Endothelial cell of umbilical vein (primary cell): ENCODE measurements around the gene PDE6B. TPM values are rescaled to one million over a fixed set of nuclear protein-coding genes. Genes with fewer than 3 reads are reported as not detected.

Source experiments
- BruUV-seq: library from RNA; stranded (reverse); fragments of 400-500 nt; replicated peaks from 2 replicates; lab custom pipeline; 2021; lab: Mats Ljungman, UMichigan
- CTCF ChIA-PET: fragments of 300-600, 350-600 bp; sonication (Branson Sonifier 250); formaldehyde crosslinking; loops from one replicate; lab custom pipeline; 2021; ENCODE audit warnings: antibody characterized with exemption, inconsistent platforms; lab: Charles Lee
- POLR2A ChIA-PET: fragments of 300-600, 350-600 bp; sonication (Branson Sonifier 250); formaldehyde crosslinking; loops from one replicate; lab custom pipeline; 2021; ENCODE audit warnings: antibody characterized with exemption, inconsistent platforms; lab: Charles Lee
- DNase-seq: peaks from one replicate; pipeline ENCODE4 v3.0.0-alpha.2; 2011; ENCODE audit warnings: low read depth, low spot score
- FAIRE-seq: peaks from 2 replicates; lab custom pipeline; 2011; peaks lifted over from hg19 to GRCh38; lab: Jason Lieb, UNC
- H2AFZ ChIP-seq: 2 replicates; pipeline ENCODE4 v1.6.0; 2012; ENCODE audit warnings: low read depth, low read length, control low read depth, inconsistent platforms
- H3K27ac ChIP-seq: 2 replicates; pipeline ENCODE4 v1.5.1; 2011; ENCODE audit warnings: low read depth, mild to moderate bottlenecking, control low read depth, low read length, moderate library complexity; ENCODE audit not compliant: insufficient read depth
- H3K27me3 ChIP-seq, 2 experiments: 2 replicates each; pipeline versions ENCODE4 v1.6.0 to v1.6.1; 2011; ENCODE audit warnings: low read length in 2 of 2, mixed read lengths in 1 of 2; ENCODE audit not compliant: control insufficient read depth in 2 of 2, insufficient read depth in 2 of 2
- H3K36me3 ChIP-seq, 2 experiments: 2 replicates in 1 of 2; 3 replicates in 1 of 2; pipeline ENCODE4 v1.5.1; 2011; ENCODE audit warnings: low read length in 2 of 2, mild to moderate bottlenecking in 1 of 2, moderate library complexity in 1 of 2; ENCODE audit not compliant: control insufficient read depth in 2 of 2, insufficient read depth in 2 of 2; ENCODE audit errors: extremely low read depth in 1 of 2
- H3K4me1 ChIP-seq: 3 replicates; pipeline ENCODE4 v1.5.1; 2011; ENCODE audit warnings: mild to moderate bottlenecking, low read length; ENCODE audit not compliant: control insufficient read depth, insufficient read depth; ENCODE audit errors: extremely low read depth
- H3K4me2 ChIP-seq: 2 replicates; pipeline ENCODE4 v1.6.1; 2011; ENCODE audit warnings: low read length, control low read depth, mixed read lengths; ENCODE audit not compliant: insufficient read depth
- H3K4me3 ChIP-seq, 3 experiments: fragments of 200-600 bp in 1 of 3; sonication (generic), shearing (Covaris generic) in 1 of 3; replicated peaks in 1 of 3; 2 replicates each; pipeline ENCODE4 v1.5.1; 2011 to 2016; ENCODE audit warnings: control low read depth in 3 of 3, low read length in 3 of 3, mild to moderate bottlenecking in 2 of 3, inconsistent platforms in 1 of 3, low read depth in 1 of 3, moderate library complexity in 1 of 3; ENCODE audit not compliant: insufficient read depth in 1 of 3
- H3K79me2 ChIP-seq: 2 replicates; pipeline ENCODE4 v1.6.0; 2012; ENCODE audit warnings: low read length, inconsistent platforms; ENCODE audit not compliant: control insufficient read depth, insufficient read depth
- H3K9ac ChIP-seq: replicated peaks from 2 replicates; pipeline ENCODE3; 2011; ENCODE audit warnings: low read length, control low read depth; ENCODE audit not compliant: insufficient read depth; ENCODE audit errors: extremely low read depth
- H3K9me1 ChIP-seq: replicated peaks from 3 replicates; pipeline ENCODE4 v1.6.0; 2011; ENCODE audit warnings: mild to moderate bottlenecking, low read length; ENCODE audit not compliant: control insufficient read depth, insufficient read depth; ENCODE audit errors: extremely low read depth
- H3K9me3 ChIP-seq: replicated peaks from 2 replicates; pipeline ENCODE4 v1.5.1; 2012; ENCODE audit warnings: low read length, inconsistent platforms; ENCODE audit not compliant: control insufficient read depth, insufficient read depth
- H4K20me1 ChIP-seq: replicated peaks from 2 replicates; pipeline ENCODE3; 2011; ENCODE audit warnings: mild to moderate bottlenecking, low read length; ENCODE audit not compliant: control insufficient read depth, insufficient read depth; ENCODE audit errors: extremely low read depth
- CTCF ChIP-seq, 2 donors: IDR thresholded peaks; 1 replicate in 1 of 2; 2 replicates in 1 of 2; pipeline ENCODE4 v1.5.1; 2011; ENCODE audit warnings: low read length in 2 of 2, mild to moderate bottlenecking in 2 of 2, moderate library complexity in 2 of 2, control low read depth in 1 of 2, inconsistent platforms in 1 of 2, low read depth in 1 of 2; ENCODE audit not compliant: insufficient read depth in 1 of 2; ENCODE audit errors: extremely low read depth in 1 of 2
- EZH2 ChIP-seq: IDR thresholded peaks from 2 replicates; pipeline ENCODE4 v1.6.1; 2012; ENCODE audit warnings: borderline replicate concordance, low read depth, mild to moderate bottlenecking, moderate library complexity, low read length, inconsistent platforms; ENCODE audit not compliant: severe bottlenecking
- FOS ChIP-seq: IDR thresholded peaks from 2 replicates; pipeline ENCODE4 v1.6.1; 2011; ENCODE audit warnings: mild to moderate bottlenecking, low read length, moderate library complexity, borderline replicate concordance; ENCODE audit not compliant: insufficient read depth
- GATA2 ChIP-seq: IDR thresholded peaks from 2 replicates; pipeline ENCODE4 v1.7.0; 2011; ENCODE audit warnings: low read depth, mild to moderate bottlenecking, moderate library complexity, mixed read lengths, low read length; ENCODE audit not compliant: insufficient read length, insufficient read depth
- JUN ChIP-seq: IDR thresholded peaks from 2 replicates; pipeline ENCODE4 v1.6.1; 2011; ENCODE audit warnings: borderline replicate concordance, low read depth; ENCODE audit not compliant: insufficient read length, insufficient read depth
- MYC ChIP-seq: IDR thresholded peaks from one replicate; pipeline ENCODE4 v1.6.1; 2011; ENCODE audit warnings: mild to moderate bottlenecking, low read depth, low read length
- POLR2A ChIP-seq: IDR thresholded peaks from 2 replicates; pipeline ENCODE4 v1.6.1; 2012; ENCODE audit warnings: low read depth, mild to moderate bottlenecking, control low read depth, low read length
- POLR2AphosphoS5 ChIP-seq: IDR thresholded peaks from 2 replicates; pipeline ENCODE4 v1.6.1; 2012; ENCODE audit warnings: low read depth, mild to moderate bottlenecking, control low read depth, low read length, moderate library complexity; ENCODE audit not compliant: insufficient read depth
- dilution Hi-C: fragments of 300-500 bp; cut with MboI; formaldehyde crosslinking; loops from one replicate; pipeline ENCODE4 v1.15.0; 2019; ENCODE audit warnings: low sequenced_read_pairs; ENCODE audit not compliant: extremely low pct_ligation_motif_present
- intact Hi-C: fragments of 100-400 bp; cut with micrococcal nuclease; formaldehyde crosslinking; loops from one replicate; pipeline ENCODE4 v1.10.0; 2022
- polyA plus RNA-seq, 4 experiments: library from polyadenylated mRNA; depleted of rRNA in 3 of 4; stranded (reverse) in 3 of 4; unstranded in 1 of 4; fragments of >200 nt; gene quantifications; 2 replicates each; pipeline versions ENCODE4 v1.2.1 to v1.2.3, GENCODE V29; 2011 to 2012; ENCODE audit warnings: missing spikeins in 1 of 4
- total RNA-seq: library from RNA; stranded (reverse); gene quantifications from 2 replicates; pipeline ENCODE4 v1.2.3, GENCODE V29; 2021
- TF ChIP-seq, protein P1 (sequence below): IDR thresholded peaks from 2 replicates; pipeline ENCODE4 v1.6.1; 2011; ENCODE audit not compliant: insufficient read depth, insufficient read length

PDE6B gene
- total and polyA plus RNA-seq, 2 donors (not counting 3 experiments of a cell fraction or from before 2014, with no cell fraction given), result 0.77 to 1.8 TPM

GRCh38 chr4:622071-622995 lies 3.0 kb upstream of the PDE6B start:
- CTCF ChIA-PET, result no interaction called here
- Histone ChIP-seq H3K9me1 (no peaks in the 10 kb centered on the region), H3K4me1 (no peaks in the 10 kb centered on the region), H3K9ac (no peak overlapping the region), H2AFZ (no peak overlapping the region), H3K27ac (no peak overlapping the region), H3K4me2 (no peak overlapping the region), H4K20me1 (no peaks in the 10 kb centered on the region), H3K4me3 (no peak overlapping the region), H3K36me3 (no peaks in the 10 kb centered on the region), H3K9me3 (no peaks in the 10 kb centered on the region), H3K79me2 (no peaks in the 10 kb centered on the region), H3K27me3 (no peaks in the 10 kb centered on the region)
- intact Hi-C loops (no loop called here), dilution Hi-C loops (no loop called here)
- POLR2A ChIA-PET, result no interaction called here
- no peak for FAIRE-seq
- no TSS peak for BruUV-seq
- TF ChIP-seq, protein P1, sequence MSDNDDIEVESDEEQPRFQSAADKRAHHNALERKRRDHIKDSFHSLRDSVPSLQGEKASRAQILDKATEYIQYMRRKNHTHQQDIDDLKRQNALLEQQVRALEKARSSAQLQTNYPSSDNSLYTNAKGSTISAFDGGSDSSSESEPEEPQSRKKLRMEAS, result no peak
- TF ChIP-seq JUN, result no peak
- no peak for TF ChIP-seq FOS
- TF ChIP-seq POLR2A, result no peak
- no peak for TF ChIP-seq CTCF (IDR thresholded peaks at IDR 0.05; ENCODE audit: extremely low read depth in 1 of 2, insufficient read depth in 1 of 2, low read depth in 1 of 2, low read length in 2 of 2)
- no peak for TF ChIP-seq GATA2
- TF ChIP-seq POLR2AphosphoS5, result no peak
- TF ChIP-seq EZH2, result no peak
- no peak for TF ChIP-seq MYC
- no peak for DNase-seq
